Measurements from ENCODE around the gene PLEKHA6.

- no peak for TF ChIP-seq CTCF (IDR thresholded peaks at IDR 0.05; ENCODE audit: low read length)
- no peak for TF ChIP-seq EZH2 (optimal IDR thresholded peaks at IDR 0.05; ENCODE audit: low read depth, low read length)
- no peak for TF ChIP-seq EZH2phosphoT487 (IDR thresholded peaks at IDR 0.05; ENCODE audit: low read length)
Observed at GRCh38 chr1:204192046-204192445, 167.7 kb downstream of the PLEKHA6 start.

Measured in MM.1S (cell line).